IPS-15b (cell line): ENCODE measurements around the gene MRPL23.

ENCODE experiments used
- H3K27me3 ChIP-seq: one replicate; pipeline ENCODE4 v1.6.1; 2013; ENCODE audit warnings: low read length; ENCODE audit not compliant: control insufficient read depth, insufficient read depth
- H3K36me3 ChIP-seq: one replicate; pipeline ENCODE4 v1.6.1; 2013; ENCODE audit warnings: low read length; ENCODE audit not compliant: control insufficient read depth, insufficient read depth
- H3K4me1 ChIP-seq: one replicate; pipeline ENCODE4 v1.6.1; 2013; ENCODE audit warnings: mild to moderate bottlenecking, low read length; ENCODE audit not compliant: control insufficient read depth, insufficient read depth
- H3K4me3 ChIP-seq: one replicate; pipeline ENCODE4 v1.5.1; 2013; ENCODE audit warnings: low read depth, low read length
- H3K9ac ChIP-seq: one replicate; pipeline ENCODE4 v1.6.1; 2013; ENCODE audit warnings: low read depth, mild to moderate bottlenecking, low read length
- H3K9me3 ChIP-seq: one replicate; pipeline ENCODE4 v1.6.1; 2013; ENCODE audit warnings: mild to moderate bottlenecking, low read length; ENCODE audit not compliant: control insufficient read depth, insufficient read depth

MRPL23 gene

DNA sequence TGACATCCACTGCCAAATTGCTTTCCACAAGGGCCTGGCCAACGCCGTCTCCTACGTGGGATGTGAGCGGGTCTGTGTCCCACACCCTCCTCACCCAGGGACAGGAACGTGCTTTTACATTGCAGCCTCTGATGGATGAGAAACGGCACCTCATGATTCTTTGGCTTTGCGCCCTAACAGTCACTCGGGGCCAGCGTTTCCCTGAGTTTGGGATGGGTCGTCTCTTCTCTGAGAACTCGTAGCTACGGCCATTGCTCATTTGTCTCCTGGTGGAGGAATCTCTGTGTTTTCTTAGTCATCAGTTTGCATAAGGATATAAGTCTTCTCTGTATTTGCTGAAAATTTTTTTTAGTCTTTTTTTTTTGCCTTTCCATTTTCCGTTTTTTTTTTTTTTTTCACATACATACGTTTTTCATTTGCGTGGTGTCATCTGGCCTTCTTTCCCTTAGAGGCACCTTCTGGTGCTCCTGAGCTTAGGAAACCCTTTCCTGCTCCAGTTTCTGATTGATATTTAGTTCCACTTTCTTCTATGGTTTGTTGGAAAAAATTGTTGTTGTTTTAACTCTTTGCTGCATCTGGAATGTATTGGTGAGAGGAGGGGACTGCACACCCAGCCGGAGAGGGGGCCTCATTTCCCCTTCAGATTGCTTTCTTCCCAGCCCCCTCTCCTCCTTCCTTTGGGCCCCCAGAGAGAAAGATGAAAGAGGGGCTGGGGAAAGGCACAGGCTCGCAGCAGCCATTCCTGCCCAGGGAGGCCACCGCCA, 15.6 kb upstream of the MRPL23 start:
- Histone ChIP-seq H3K9me3 (no peaks in the 10 kb centered on the region), H3K36me3 (no peaks in the 10 kb centered on the region), H3K9ac (no peak overlapping the region), H3K4me3 (no peak overlapping the region), H3K4me1 (no peaks in the 10 kb centered on the region), H3K27me3 (no peaks in the 10 kb centered on the region)

DNA sequence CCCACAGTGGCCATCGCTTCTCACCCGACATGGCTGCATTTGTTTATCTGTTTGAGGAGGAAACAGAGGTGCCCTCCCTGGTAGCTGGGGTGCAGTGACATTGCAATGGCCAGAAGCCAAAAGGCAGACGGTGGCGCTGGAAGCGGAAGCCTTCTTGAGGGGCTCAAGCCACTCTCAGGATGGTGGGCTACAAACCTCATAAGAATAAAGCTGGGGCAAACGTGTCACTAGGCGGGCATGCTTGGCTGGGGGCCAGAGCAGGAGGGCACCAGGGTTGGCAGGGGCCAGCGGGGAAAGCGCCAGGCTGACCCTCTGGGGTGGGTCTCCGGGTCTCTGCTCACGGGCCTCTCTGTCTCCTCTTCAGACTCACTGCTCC, 15.0 kb upstream of the MRPL23 start:
- H3K27me3 ChIP-seq, result no peaks in the 10 kb centered on the region
- no peaks in the 10 kb centered on the region for H3K36me3 ChIP-seq
- no peak overlapping the region for H3K4me3 ChIP-seq
- no peak overlapping the region for H3K9ac ChIP-seq
- no peaks in the 10 kb centered on the region for H3K4me1 ChIP-seq
- no peaks in the 10 kb centered on the region for H3K9me3 ChIP-seq

DNA sequence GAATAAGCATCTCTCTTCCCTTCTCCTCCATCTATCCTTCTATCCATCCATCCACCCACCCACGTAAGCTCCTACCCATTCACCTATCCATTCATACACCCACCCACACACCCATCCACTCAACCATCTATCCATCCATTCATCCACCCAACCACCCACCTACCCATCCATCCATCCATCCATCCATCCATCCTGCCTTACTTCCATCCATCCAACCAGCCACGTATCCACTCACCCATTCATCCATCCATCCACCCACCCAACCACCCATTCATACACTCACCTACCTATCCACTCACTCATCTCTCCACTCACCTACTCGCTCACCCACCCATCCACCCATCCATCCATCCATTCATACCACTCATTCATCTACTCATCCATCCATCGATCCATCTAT, 14.5 kb upstream of the MRPL23 start:
- no peaks in the 10 kb centered on the region for H3K4me1 ChIP-seq
- H3K9me3 ChIP-seq, result no peaks in the 10 kb centered on the region
- no peak overlapping the region for H3K4me3 ChIP-seq
- no peak overlapping the region for H3K9ac ChIP-seq
- H3K36me3 ChIP-seq, result no peaks in the 10 kb centered on the region
- H3K27me3 ChIP-seq, result no peaks in the 10 kb centered on the region

DNA sequence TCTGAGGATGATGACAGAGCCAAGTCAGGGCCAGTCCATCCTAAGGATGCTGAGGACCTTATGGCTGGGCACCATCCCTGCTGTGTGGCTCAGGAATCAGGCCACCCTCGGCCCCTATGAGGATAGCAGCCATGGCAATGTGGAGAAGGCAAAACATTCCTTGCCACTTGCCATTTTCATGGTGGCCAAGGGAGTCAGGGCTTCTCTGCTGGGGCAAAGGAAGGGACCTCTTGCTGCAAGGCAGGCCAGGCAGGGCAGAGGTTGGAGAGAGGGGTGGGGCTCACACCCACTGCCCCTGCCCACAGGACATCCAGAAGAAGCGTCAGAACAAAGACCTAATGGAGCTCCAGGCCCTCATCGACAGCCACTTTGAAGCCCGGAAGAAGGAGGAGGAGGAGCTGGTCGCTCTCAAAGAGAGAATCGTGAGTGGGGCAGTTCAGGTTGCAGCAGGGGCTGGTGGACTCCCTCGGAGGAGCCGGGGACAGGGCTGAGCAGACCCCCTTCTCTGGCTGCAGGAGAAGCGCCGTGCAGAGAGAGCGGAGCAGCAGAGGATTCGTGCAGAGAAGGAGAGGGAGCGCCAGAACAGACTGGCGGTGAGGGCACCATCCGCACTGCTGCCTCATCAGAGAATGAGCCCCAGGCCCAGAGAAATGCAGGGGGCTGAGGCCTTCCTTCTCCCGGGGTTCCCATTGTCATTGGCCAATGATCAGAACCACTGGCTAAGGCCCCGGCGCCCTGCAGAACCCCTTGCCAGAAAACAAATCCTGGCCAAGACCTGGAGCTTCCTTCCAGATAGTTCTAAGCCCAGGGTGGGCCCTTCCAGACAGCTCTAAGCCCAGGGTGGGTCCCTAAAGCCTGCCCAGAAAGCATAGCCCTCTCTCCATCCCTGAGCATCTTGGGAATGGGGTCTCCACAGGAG, 13.5 kb upstream of the MRPL23 start:
- Histone ChIP-seq H3K4me1 (no peaks in the 10 kb centered on the region), H3K4me3 (no peak overlapping the region), H3K36me3 (no peaks in the 10 kb centered on the region), H3K9me3 (no peaks in the 10 kb centered on the region), H3K9ac (no peak overlapping the region), H3K27me3 (no peaks in the 10 kb centered on the region)

- Histone ChIP-seq H3K36me3 (no peaks in the 10 kb centered on the region), H3K9ac (no peak overlapping the region), H3K27me3 (no peaks in the 10 kb centered on the region), H3K4me3 (no peak overlapping the region), H3K9me3 (no peaks in the 10 kb centered on the region), H3K4me1 (no peaks in the 10 kb centered on the region)
These were observed 12.6 kb upstream of the MRPL23 start for GRCh38 chr11:1934335-1935155.

- Histone ChIP-seq H3K9me3 (no peaks in the 10 kb centered on the region), H3K36me3 (no peaks in the 10 kb centered on the region), H3K27me3 (no peaks in the 10 kb centered on the region), H3K9ac (no peak overlapping the region), H3K4me3 (no peak overlapping the region), H3K4me1 (no peaks in the 10 kb centered on the region)
These were observed 11.7 kb upstream of the MRPL23 start for GRCh38 chr11:1935156-1936071.

GRCh38 chr11:1936072-1936780, 10.9 kb upstream of the MRPL23 start:
- Histone ChIP-seq H3K4me3 (no peak overlapping the region), H3K9me3 (no peaks in the 10 kb centered on the region), H3K27me3 (no peaks in the 10 kb centered on the region), H3K4me1 (no peaks in the 10 kb centered on the region), H3K9ac (no peak overlapping the region), H3K36me3 (no peaks in the 10 kb centered on the region)

DNA sequence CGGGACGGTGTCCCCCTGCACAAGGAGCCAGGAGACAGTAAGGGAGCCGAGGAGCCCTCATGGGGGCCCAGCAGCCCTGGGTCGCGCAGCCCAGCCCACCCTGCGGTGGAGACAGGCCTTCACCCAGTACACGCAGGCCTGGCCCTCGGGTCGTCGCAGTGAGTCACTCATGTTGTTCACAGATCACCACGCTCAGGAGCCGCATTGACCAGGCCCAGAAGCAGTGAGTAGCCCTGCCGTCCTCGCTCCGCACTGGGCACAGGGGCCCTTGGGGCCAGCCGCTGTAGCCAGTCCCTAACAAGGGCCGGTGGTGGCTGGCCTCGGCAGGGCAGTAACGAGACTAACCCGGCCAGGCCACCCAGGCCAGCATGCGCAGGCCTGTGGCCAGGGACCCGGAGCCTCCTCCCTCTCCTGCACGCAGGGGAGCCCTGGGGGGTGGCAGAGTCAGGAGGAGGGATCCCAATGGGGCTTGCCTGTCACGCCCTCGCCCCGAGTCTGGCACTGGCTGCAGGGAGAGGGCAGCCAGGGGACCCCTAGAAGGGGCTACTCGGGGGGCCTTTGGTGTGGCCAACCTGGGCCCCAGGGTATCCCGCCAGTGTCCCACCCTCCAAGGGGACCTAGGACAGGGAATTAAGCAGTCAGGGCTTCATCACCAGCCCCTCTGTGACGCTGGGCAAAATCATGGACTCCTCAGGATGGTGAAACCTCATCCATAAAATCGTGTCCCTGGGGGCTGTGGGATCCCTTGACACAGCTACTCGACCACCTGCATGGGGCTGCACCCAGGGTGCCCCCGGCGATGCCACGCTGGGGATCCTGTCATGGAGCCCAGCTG, 10.1 kb upstream of the MRPL23 start:
- Histone ChIP-seq H3K36me3 (no peaks in the 10 kb centered on the region), H3K4me1 (no peaks in the 10 kb centered on the region), H3K27me3 (no peaks in the 10 kb centered on the region), H3K4me3 (no peak overlapping the region), H3K9ac (no peak overlapping the region), H3K9me3 (no peaks in the 10 kb centered on the region)

GRCh38 chr11:1937616-1938342, 9.4 kb upstream of the MRPL23 start:
- Histone ChIP-seq H3K4me1 (no peaks in the 10 kb centered on the region), H3K4me3 (no peak overlapping the region), H3K9me3 (no peaks in the 10 kb centered on the region), H3K9ac (no peak overlapping the region), H3K36me3 (no peaks in the 10 kb centered on the region), H3K27me3 (no peaks in the 10 kb centered on the region)
